Stomach (tissue), 9 donors: ENCODE measurements around the gene ZNF239. TPM values are rescaled to one million over a fixed set of nuclear protein-coding genes. Genes with fewer than 3 reads are reported as not detected.

Experiments used
- DNase-seq, 2 donors: peaks; one replicate each; pipeline versions ENCODE4 v3.0.0 to v3.0.0-alpha.2; 2013 to 2019
- H3K27ac ChIP-seq, 5 donors: fragments of 200-600 bp in 4 of 5; sonication (generic) in 4 of 5; one replicate each; pipeline ENCODE4 v1.5.1; 2013 to 2019; ENCODE audit warnings: mild to moderate bottlenecking in 1 of 5, moderate library complexity in 1 of 5
- H3K27me3 ChIP-seq, 3 donors: fragments of 200-600 bp; sonication (generic); one replicate each; pipeline ENCODE4 v1.5.1; 2017 to 2019; ENCODE audit warnings: mixed run types in 1 of 3
- H3K36me3 ChIP-seq, 4 donors: fragments of 200-600 bp; sonication (generic); 1 replicate in 3 of 4; 2 replicates in 1 of 4; pipeline ENCODE4 v1.5.1; 2016 to 2019
- H3K4me1 ChIP-seq, 4 donors: fragments of 200-600 bp; sonication (generic); one replicate each; pipeline ENCODE4 v1.5.1; 2016 to 2019
- H3K4me3 ChIP-seq, 4 donors: fragments of 200-600 bp; sonication (generic) in 3 of 4; one replicate each; pipeline ENCODE4 v1.5.1; 2016 to 2019; ENCODE audit warnings: mild to moderate bottlenecking in 1 of 4
- H3K9me3 ChIP-seq, 4 donors: fragments of 200-600 bp; sonication (generic); one replicate each; pipeline ENCODE4 v1.5.1; 2016 to 2019
- EP300 ChIP-seq: sonication (generic); formaldehyde crosslinking; IDR thresholded peaks from one replicate; pipeline ENCODE4 v1.6.1; 2017; ENCODE audit warnings: antibody characterized with exemption
- POLR2A ChIP-seq, 4 donors: fragments of 450-650 bp; IDR thresholded peaks; one replicate each; pipeline ENCODE4 v1.6.1; 2016; ENCODE audit warnings: antibody characterized with exemption in 4 of 4, control low read depth in 2 of 4, mild to moderate bottlenecking in 1 of 4, moderate library complexity in 1 of 4
- POLR2AphosphoS5 ChIP-seq, 3 donors: sonication (generic); formaldehyde crosslinking; IDR thresholded peaks; one replicate each; pipeline ENCODE4 v1.6.1; 2016; ENCODE audit warnings: antibody characterized with exemption in 3 of 3
- WGBS, 5 donors: extraction: QIAGEN DNeasy Blood & Tissue Kit in 3 of 5; methylation state at CpG; one replicate each; pipeline versions ENCODE4 v1.1.5 to v1.1.7; 2013 to 2018; 5-methylcytosine and 5-hydroxymethylcytosine counted together
- intact Hi-C: fragments of 100-400 bp; cut with DNase I; formaldehyde crosslinking; loops from one replicate; pipeline ENCODE4 v1.15.1; 2023; ENCODE audit warnings: low total_unique reads
- polyA plus RNA-seq, 3 donors: library from polyadenylated mRNA; stranded (reverse); fragments of 200-250 nt; gene quantifications; one replicate each; pipeline ENCODE4 v1.2.3, GENCODE V29; 2013
- total RNA-seq, 5 donors: library from RNA; depleted of rRNA; stranded (reverse); fragments of >200 nt; gene quantifications; one replicate each; pipeline versions ENCODE4 v1.1.0 to v1.2.3, GENCODE V29; 2014 to 2016
- TF ChIP-seq, protein P1 (sequence below), 7 experiments: fragments of 450-650 bp in 4 of 7; fragments of 200-600 bp in 3 of 7; sonication (generic) in 3 of 7; IDR thresholded peaks; one replicate each; pipeline ENCODE4 v1.5.1; 2016 to 2019; ENCODE audit warnings: antibody characterized with exemption in 7 of 7, control low read depth in 2 of 7, mild to moderate bottlenecking in 1 of 7
- donor health status: healthy with polysubstance abuse.
- donor health status: Bipolar disorder and iron deficiency.
- donor health status: healthy.

Gene ZNF239
- total and polyA plus RNA-seq, 8 donors: 1.4 to 37.5 (median 3.0) TPM; not detected in 2

DNA sequence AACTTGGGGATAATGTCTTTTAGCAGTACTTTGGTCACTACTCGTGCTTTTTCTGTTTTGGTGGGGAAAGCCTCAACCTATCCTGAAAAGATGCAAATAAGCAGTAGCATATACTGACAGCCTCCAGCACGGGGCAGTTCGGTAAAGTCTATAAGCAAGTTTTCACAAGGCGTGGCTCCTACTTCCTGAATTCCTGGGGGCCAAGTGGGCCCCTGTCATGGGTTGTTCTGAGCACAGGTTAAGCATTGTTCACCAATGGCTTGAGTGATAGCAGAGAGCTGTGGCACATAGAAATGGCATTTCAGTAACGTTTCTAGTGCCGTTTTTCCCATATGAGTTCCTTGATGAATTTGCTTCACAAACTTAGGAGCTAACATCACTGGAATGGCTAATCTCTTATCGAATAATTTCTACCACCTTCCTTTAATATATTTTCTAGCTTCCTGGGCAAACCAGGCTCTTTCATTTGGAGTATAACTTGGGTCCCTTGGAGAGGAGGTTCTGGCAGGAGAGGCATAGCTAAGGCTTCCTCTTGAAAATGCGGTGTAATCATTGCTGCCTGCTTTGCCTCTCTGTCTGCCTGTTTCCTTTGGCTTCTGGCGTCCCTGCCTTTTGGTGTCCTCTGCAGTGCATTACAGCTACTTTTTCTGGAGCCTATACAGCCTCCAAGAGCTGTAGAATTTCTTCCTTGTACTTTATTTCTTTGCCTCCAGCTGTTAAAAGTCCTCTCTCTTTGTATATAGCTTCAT, 11.7 kb upstream of the ZNF239 start:
- H3K4me3 ChIP-seq: no peak overlapping the region
- peaks cover 0 to 1% (median 0%) of the 10 kb centered on the region in 4 donors for H3K9me3 ChIP-seq
- no peaks in the 10 kb centered on the region for H3K4me1 ChIP-seq
- TF ChIP-seq POLR2AphosphoS5 (IDR thresholded peaks at IDR 0.05) (no peak), POLR2A (IDR thresholded peaks at IDR 0.05) (no peak)
- DNase-seq: peak in 1 of 2 donors; percentile 87
- peak overlapping the region in 1 of 5 donors; percentile 18 for H3K27ac ChIP-seq
- intact Hi-C loops: no loop called here
- 36 to 59% (median 45%) methylated on average over 9 of the region's 9 CpGs for WGBS, 5 donors
- H3K27me3 ChIP-seq: no peaks in the 10 kb centered on the region
- H3K36me3 ChIP-seq: no peaks in the 10 kb centered on the region

DNA sequence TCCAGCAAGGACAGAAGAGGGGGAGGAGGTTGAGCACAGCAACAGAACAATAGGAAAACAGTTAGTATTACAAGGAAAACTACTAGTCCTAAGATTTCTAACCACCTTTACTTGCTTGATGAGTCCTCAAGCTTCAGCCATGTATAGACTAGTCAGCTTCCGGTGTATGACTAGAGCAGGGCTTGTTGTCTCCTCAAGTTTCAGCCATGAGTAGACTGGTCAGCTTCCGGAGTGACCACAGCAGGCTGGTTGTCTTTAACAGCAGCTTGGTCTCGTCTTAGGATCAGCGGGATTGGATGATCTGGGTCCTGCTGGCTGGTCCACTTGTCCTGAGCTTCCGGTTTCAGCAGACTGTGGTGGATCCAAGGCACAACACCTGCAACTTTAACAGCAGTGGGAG, 10.6 kb upstream of the ZNF239 start:
- intact Hi-C loops: no loop called here
- DNase-seq: no peak
- H3K27me3 ChIP-seq: no peaks in the 10 kb centered on the region
- H3K9me3 ChIP-seq: no peaks in the 10 kb centered on the region
- H3K4me1 ChIP-seq: no peaks in the 10 kb centered on the region
- H3K36me3 ChIP-seq: no peaks in the 10 kb centered on the region
- WGBS, 5 donors: 93 to 95% (median 94%) methylated on average over 5 of the region's 5 CpGs
- TF ChIP-seq POLR2AphosphoS5 (IDR thresholded peaks at IDR 0.05) (no peak), POLR2A (IDR thresholded peaks at IDR 0.05) (no peak), EP300 (no peak)
- TF ChIP-seq, protein P1, sequence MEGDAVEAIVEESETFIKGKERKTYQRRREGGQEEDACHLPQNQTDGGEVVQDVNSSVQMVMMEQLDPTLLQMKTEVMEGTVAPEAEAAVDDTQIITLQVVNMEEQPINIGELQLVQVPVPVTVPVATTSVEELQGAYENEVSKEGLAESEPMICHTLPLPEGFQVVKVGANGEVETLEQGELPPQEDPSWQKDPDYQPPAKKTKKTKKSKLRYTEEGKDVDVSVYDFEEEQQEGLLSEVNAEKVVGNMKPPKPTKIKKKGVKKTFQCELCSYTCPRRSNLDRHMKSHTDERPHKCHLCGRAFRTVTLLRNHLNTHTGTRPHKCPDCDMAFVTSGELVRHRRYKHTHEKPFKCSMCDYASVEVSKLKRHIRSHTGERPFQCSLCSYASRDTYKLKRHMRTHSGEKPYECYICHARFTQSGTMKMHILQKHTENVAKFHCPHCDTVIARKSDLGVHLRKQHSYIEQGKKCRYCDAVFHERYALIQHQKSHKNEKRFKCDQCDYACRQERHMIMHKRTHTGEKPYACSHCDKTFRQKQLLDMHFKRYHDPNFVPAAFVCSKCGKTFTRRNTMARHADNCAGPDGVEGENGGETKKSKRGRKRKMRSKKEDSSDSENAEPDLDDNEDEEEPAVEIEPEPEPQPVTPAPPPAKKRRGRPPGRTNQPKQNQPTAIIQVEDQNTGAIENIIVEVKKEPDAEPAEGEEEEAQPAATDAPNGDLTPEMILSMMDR (IDR thresholded peaks at IDR 0.05): no peak
- no peak overlapping the region for H3K4me3 ChIP-seq
- no peak overlapping the region for H3K27ac ChIP-seq

DNA sequence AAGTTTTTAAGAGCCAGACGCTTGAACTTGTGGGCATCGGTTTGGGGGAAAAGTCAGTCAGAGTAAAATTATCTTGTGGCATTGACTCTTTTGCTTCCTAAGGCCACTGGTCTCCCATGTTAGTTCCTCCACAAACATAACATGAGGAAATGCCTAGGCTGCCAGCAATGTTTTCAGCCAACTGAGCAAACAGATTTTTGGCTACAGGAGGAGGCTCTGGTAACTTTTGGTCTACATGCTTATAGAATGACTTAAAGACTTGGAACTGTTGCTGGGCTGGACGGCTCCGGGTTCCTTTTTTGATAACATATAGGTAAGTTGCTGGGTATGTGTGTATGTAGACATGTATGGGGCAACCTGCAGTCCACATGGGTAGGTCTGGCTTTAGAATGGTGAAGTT, 9.6 kb upstream of the ZNF239 start:
- DNase-seq: peak in 1 of 2 donors; percentile 40

DNA sequence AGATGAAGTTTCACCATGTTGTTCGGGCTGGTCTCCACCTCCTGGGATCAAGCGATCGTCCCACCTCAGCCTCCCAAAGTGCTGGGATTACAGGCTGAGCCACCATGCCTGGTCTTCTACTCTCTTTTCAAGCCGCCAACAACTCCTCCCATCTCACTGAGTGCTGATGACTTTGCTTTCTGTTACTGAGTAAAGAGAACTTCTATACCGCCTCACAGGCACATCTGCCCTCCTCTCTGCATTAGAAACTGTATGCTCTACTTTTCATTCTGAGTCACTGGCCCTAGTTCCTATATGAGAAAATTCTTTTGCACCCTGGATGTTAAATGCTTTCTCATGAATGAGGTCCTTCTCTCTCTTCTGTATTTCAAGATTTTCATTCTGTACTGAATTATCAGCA, 2.2 kb upstream of the ZNF239 start:
- intact Hi-C loops: loop anchor here (10.0 kb wide), 1 partner anchor 68 kb away; the partner anchor contains the start of gene ZNF32
- H3K27me3 ChIP-seq: no peaks in the 10 kb centered on the region
- TF ChIP-seq EP300 (no peak), POLR2AphosphoS5 (IDR thresholded peaks at IDR 0.05) (no peak), POLR2A (IDR thresholded peaks at IDR 0.05) (no peak)
- TF ChIP-seq, protein P1 (IDR thresholded peaks at IDR 0.05): no peak
- H3K9me3 ChIP-seq: no peaks in the 10 kb centered on the region
- no peak overlapping the region for H3K27ac ChIP-seq
- peaks cover 0 to 24% (median 16%) of the 10 kb centered on the region in 4 donors for H3K4me1 ChIP-seq
- DNase-seq: no peak
- 85 to 98% (median 94%) methylated on average over 4 to 5 of the region's 5 CpGs for WGBS, 5 donors
- H3K4me3 ChIP-seq: no peak overlapping the region
- H3K36me3 ChIP-seq: no peaks in the 10 kb centered on the region

More for the DNA sequence above, 9.6 kb upstream of the ZNF239 start:
- 37 to 56% (median 46%) methylated on average over 4 of the region's 4 CpGs for WGBS, 5 donors
- no peaks in the 10 kb centered on the region for H3K27me3 ChIP-seq
- H3K4me1 ChIP-seq: no peaks in the 10 kb centered on the region
- no peak overlapping the region for H3K4me3 ChIP-seq
- H3K27ac ChIP-seq: no peak overlapping the region
- TF ChIP-seq EP300 (no peak), POLR2AphosphoS5 (IDR thresholded peaks at IDR 0.05) (no peak), POLR2A (IDR thresholded peaks at IDR 0.05) (no peak)
- TF ChIP-seq, protein P1 (IDR thresholded peaks at IDR 0.05): no peak
- intact Hi-C loops: no loop called here
- H3K36me3 ChIP-seq: no peaks in the 10 kb centered on the region
- no peaks in the 10 kb centered on the region for H3K9me3 ChIP-seq

DNA sequence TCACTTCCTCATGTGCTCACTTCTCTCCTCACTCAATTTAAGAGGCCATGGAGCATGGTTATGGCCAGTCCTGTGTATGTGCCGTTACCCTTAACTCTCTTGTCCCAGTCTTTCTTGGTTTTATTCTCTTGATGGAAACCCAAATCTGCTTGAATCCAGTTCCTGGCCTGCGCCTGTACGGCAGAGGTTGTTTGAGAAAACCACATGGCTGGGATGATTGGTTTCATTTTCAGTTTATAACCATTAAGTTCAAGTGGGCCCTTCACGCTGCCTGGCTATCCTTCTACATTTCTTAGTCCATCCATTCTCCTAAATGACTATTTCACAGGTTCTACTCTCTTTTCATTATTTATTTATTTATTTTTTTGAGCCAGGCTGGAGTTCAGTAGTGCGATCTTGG, 1.6 kb upstream of the ZNF239 start:
- H3K4me3 ChIP-seq: no peak overlapping the region
- no peaks in the 10 kb centered on the region for H3K36me3 ChIP-seq
- H3K27ac ChIP-seq: no peak overlapping the region
- no peaks in the 10 kb centered on the region for H3K9me3 ChIP-seq
- H3K4me1 ChIP-seq: peaks cover 0 to 24% (median 16%) of the 10 kb centered on the region in 4 donors
- no peak for DNase-seq
- TF ChIP-seq, protein P1 (IDR thresholded peaks at IDR 0.05): no peak
- TF ChIP-seq POLR2AphosphoS5 (IDR thresholded peaks at IDR 0.05) (no peak), POLR2A (IDR thresholded peaks at IDR 0.05) (no peak), EP300 (no peak)
- intact Hi-C loops: loop anchor here (10.0 kb wide), 1 partner anchor 69 kb away; the partner anchor contains the start of gene ZNF32
- WGBS, 5 donors: 85 to 93% (median 92%) methylated on average over 5 of the region's 5 CpGs
- H3K27me3 ChIP-seq: no peaks in the 10 kb centered on the region
